CD4-positive, alpha-beta T cell treated with Interleukin-17A for 4 hours (primary cell): Measurements from ENCODE around the gene NEGR1.

Experiments
- DNase-seq: peaks from one replicate; pipeline ENCODE4 v3.0.0-alpha.2; 2020; ENCODE audit warnings: mixed read lengths

Gene NEGR1

GRCh38 chr1:71762514-71763255 is 519.7 kb downstream of the NEGR1 start:
- no peak for DNase-seq

DNA sequence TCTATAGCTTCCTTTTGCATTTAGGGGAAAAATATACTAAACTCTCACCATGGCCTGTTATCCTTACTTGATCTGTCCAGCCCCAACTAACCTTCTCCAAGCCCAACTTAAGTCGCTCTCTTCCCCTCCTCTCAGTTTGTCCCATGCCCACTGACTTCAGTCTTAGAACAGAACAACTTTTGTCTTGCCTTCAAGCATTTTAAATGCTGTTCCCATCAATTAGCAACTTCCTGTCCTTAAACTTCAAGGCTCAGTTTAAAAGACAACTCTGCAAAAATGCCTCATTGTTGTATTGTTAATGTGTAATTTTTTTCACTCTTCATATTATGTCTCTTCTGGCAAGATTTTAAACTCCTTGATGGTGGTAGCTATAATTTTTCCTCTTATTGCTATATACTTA is 526.9 kb downstream of the NEGR1 start:
- DNase-seq, result no peak

DNA sequence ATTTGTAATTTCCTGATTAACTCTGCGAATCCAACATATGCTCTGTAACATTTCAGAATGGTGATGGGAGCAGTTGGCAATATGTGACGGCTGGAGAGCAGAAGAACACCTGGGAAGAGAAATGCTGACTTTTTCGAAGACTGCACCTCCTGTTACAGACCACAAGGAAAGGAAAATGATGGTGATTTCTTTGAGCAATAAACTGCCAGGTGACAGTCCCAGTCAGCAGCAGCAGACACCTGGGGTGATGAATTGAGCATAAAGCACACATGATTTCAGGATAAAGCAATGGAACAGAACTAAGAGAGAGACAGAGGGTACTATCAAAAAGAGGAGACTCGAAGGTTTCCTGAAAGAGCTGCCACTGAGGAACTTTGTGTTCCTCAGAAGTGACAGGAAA is 528.6 kb downstream of the NEGR1 start:
- DNase-seq, result no peak

- no peak for DNase-seq
These were observed 537.0 kb downstream of the NEGR1 start for GRCh38 chr1:71745326-71745725.

DNA sequence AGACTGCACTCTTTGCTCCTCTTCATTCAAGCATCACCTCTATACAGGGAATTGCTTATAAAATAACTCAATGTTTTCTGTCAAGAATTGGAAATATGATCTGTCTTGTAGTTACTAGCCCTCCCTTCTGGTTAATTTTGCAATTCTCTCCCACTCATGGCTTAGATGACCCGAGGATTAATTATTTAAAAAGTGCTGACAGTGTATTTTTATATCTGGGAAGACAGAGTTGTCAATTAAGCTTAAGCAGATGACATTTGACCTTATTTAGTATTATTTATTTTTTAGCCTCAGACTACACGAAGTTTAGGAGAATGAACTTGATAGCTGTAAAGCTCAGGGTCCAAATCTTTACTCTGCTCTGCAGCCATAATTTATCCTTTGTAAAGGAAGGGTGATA is 538.5 kb downstream of the NEGR1 start:
- no peak for DNase-seq

- DNase-seq, result no peak
These were observed 543.4 kb downstream of the NEGR1 start for GRCh38 chr1:71738910-71739309.

GRCh38 chr1:71738256-71738655 is 544.1 kb downstream of the NEGR1 start:
- DNase-seq, result no peak

DNA sequence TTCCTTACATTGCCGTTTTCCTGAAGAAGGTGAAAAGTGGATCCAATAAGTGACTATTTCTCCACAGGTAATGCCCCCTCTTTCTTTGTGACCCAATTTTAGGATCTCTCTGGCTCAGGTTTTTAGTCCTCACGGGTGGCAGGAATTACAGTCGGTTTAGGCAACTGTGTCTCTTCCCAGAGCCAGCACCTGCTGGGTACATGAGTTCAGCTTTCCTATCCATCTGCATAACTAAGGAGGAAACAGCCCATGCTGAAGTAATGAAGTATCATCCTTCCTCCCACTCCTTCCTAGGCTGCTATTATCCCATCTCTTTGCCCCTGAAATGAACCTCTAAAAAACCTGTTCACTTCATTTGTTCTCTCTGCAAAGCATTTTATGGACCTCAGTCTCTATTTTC is 544.6 kb downstream of the NEGR1 start:
- DNase-seq, result no peak

GRCh38 chr1:71733121-71733520 is 549.2 kb downstream of the NEGR1 start:
- DNase-seq, result no peak

- no peak for DNase-seq
These were observed 560.8 kb downstream of the NEGR1 start for GRCh38 chr1:71721532-71721931.

- no peak for DNase-seq
These were observed 563.0 kb downstream of the NEGR1 start for GRCh38 chr1:71719330-71719729.

- DNase-seq, result no peak
These were observed 565.2 kb downstream of the NEGR1 start for GRCh38 chr1:71717186-71717585.

DNA sequence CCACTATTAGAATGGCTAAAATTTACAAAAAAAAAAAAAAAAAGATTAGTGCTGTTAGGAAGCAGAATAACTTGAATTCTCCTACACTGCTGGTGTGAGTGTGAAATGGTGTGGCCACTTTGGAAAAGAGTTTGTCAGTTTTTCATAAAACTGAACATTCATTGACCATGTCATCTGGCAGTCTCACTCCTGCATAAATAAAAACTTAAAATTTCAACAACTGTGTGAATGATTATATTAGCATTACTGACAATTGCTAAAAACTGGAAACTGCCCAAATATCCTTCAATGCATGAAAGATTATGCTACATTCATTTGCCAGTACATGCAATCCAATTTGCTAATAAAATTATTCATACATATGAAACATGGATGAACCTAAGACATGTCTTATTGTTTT is 570.9 kb downstream of the NEGR1 start:
- DNase-seq, result no peak

DNA sequence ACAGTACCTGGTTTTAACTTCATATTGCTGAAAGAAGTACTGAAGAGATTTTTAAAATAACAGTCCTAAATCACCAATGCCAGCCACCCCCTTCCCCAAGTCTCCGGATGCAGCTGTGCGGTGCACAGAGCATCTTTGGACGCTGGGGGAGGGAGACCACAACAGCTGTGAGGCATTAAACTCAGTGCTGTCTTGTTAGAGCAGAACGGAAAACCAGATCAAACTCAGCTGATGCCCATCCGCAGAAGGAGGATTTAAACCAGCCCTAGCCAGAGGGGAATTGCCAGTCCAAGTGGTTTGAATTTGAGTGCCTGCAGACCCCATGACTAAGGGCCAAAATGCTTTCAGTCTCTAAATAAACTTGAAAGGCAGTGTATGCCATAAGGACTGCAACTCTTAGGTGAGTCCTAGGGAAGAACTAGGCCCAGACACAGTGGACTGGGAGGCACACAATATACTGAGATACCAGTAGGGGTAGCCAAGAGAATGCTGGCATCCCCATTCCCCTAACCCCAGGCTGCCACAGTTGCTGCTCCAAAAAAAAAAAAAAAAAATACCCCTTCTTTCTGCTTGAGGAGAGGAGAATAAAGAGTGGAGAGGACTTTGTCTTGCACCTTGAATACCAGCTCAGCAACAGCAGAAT is 576.2 kb downstream of the NEGR1 start:
- DNase-seq, result no peak

GRCh38 chr1:71698186-71698585 is 584.2 kb downstream of the NEGR1 start:
- DNase-seq, result no peak

- DNase-seq, result no peak
These were observed 586.5 kb downstream of the NEGR1 start for GRCh38 chr1:71695821-71696220.

- no peak for DNase-seq
These were observed 587.3 kb downstream of the NEGR1 start for GRCh38 chr1:71695084-71695483.

DNA sequence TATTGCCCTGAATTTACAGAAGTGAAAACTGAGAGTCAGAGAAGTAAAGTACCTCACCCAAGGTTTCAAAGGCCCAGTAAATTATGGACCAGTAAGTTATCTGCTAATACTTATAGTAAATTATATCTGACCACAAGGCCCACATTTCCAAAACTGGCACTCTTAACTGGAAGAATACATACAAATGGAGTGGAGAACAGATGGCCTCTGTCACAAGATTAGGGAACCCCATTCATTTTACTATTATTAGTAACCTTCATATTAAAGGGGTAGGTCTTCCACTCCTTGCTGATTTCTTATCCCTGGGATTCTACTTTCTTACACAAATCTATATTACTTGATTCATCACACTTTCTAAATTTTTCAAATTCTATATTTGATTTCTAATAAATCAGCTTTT is 588.8 kb downstream of the NEGR1 start:
- no peak for DNase-seq

GRCh38 chr1:71689635-71690034 is 592.7 kb downstream of the NEGR1 start:
- no peak for DNase-seq

GRCh38 chr1:71687376-71687775 is 595.0 kb downstream of the NEGR1 start:
- DNase-seq, result no peak

GRCh38 chr1:71676979-71677925 is 605.1 kb downstream of the NEGR1 start:
- no peak for DNase-seq

DNA sequence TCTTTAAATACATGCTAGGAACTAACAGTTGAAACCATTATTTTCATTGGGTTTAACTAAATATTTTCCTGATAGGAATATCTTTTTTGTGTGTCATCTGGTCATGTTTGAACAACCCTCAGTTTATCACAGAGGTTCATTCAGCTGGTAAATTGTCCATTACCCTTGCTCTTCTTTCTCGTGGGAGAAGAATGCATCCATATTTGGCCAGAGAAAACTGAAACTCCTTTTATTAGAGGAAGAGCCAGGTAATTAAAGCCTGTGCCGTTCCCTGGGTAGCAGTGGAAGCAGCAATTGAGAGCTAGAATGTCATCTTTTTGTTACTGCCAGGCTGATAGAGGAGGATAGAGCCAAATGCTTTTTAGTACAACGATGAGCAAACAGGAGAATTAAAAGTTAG is 614.3 kb downstream of the NEGR1 start:
- no peak for DNase-seq

GRCh38 chr1:71667216-71667615 is 615.1 kb downstream of the NEGR1 start:
- no peak for DNase-seq

GRCh38 chr1:71666609-71667008 is 615.7 kb downstream of the NEGR1 start:
- no peak for DNase-seq
